ENCODE measurements around the gene ARSG. TPM values are rescaled to one million over a fixed set of nuclear protein-coding genes. Genes with fewer than 3 reads are reported as not detected.

Gene ARSG
- total and polyA plus RNA-seq, 9 of the 15 experiments (the other 6 are each of a cell fraction or from before 2014, with no cell fraction given), result 1.0 to 5.6 (median 1.8) TPM

GRCh38 chr17:68291836-68292688 lies 767 bp downstream of the ARSG start (continued):
- TF ChIP-seq DIDO1 (tag; IDR thresholded peaks at IDR 0.05; ENCODE audit: low read depth) (no peak), SP1 (CRISPR knock-in tag; IDR thresholded peaks at IDR 0.05) (no peak), TSHZ1 (CRISPR knock-in tag; IDR thresholded peaks at IDR 0.05) (no peak), U2AF2 (optimal IDR thresholded peaks at IDR 0.05; ENCODE audit: low read depth, low read length) (no peak), RBM17 (IDR thresholded peaks at IDR 0.05; ENCODE audit: borderline replicate concordance, low read depth, low read length) (no peak), ZNF41 (CRISPR knock-in tag; conservative IDR thresholded peaks at IDR 0.05) (no peak), ZBTB40 (IDR thresholded peaks at IDR 0.05) (peak; percentile 34; the same call in 1 of the 2 replicates), ZBTB40 (CRISPR knock-in tag; IDR thresholded peaks at IDR 0.05) (no peak), ELF2 (CRISPR knock-in tag; IDR thresholded peaks at IDR 0.05) (no peak), ILF3 (IDR thresholded peaks at IDR 0.05; ENCODE audit: borderline replicate concordance) (no peak), ZNF57 (CRISPR knock-in tag; IDR thresholded peaks at IDR 0.05) (no peak), GABPB1 (CRISPR knock-in tag; IDR thresholded peaks at IDR 0.05) (no peak)
- TF ChIP-seq, protein P1, sequence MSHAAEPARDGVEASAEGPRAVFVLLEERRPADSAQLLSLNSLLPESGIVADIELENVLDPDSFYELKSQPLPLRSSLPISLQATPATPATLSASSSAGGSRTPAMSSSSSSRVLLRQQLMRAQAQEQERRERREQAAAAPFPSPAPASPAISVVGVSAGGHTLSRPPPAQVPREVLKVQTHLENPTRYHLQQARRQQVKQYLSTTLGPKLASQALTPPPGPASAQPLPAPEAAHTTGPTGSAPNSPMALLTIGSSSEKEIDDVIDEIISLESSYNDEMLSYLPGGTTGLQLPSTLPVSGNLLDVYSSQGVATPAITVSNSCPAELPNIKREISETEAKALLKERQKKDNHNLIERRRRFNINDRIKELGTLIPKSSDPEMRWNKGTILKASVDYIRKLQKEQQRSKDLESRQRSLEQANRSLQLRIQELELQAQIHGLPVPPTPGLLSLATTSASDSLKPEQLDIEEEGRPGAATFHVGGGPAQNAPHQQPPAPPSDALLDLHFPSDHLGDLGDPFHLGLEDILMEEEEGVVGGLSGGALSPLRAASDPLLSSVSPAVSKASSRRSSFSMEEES (CRISPR knock-in tag; IDR thresholded peaks at IDR 0.05), result no peak
